B cell (primary cell): ENCODE results near the gene ZMYND8. TPM values are rescaled to one million over a fixed set of nuclear protein-coding genes. Genes with fewer than 3 reads are reported as not detected.

Source experiments
- ATAC-seq: fragments of 200-7000 bp; cut with Tn5 transposase; one replicate; pipeline ENCODE4 v1.10.0; 2021; ENCODE audit warnings: low read depth, mild to moderate bottlenecking, moderate number of reproducible peaks, moderate library complexity
- CTCF ChIA-PET: fragments of 350-600 bp; sonication (Branson Sonifier 250); formaldehyde crosslinking; loops from one replicate; lab custom pipeline; 2021; ENCODE audit warnings: antibody characterized with exemption, inconsistent platforms; lab: Charles Lee
- POLR2A ChIA-PET: fragments of 350-600 bp; sonication (Branson Sonifier 250); formaldehyde crosslinking; loops from one replicate; lab custom pipeline; 2021; ENCODE audit warnings: antibody characterized with exemption; lab: Charles Lee
- DNase-seq: peaks from one replicate; pipeline ENCODE4 v3.0.0; 2013
- H2AFZ ChIP-seq: 2 replicates; pipeline ENCODE4 v1.6.1; 2012; ENCODE audit warnings: mild to moderate bottlenecking, low read depth, low read length; ENCODE audit not compliant: insufficient read depth, poor library complexity, severe bottlenecking
- H3K27ac ChIP-seq, 2 donors: 1 replicate in 1 of 2; 2 replicates in 1 of 2; pipeline ENCODE4 v1.5.1; 2012 to 2013; ENCODE audit warnings: low read length in 2 of 2, mild to moderate bottlenecking in 2 of 2, moderate library complexity in 1 of 2
- H3K27me3 ChIP-seq, 4 experiments: fragments of 200-600 bp in 1 of 4; sonication (generic) in 1 of 4; replicated peaks in 1 of 4; 1 replicate in 2 of 4; 2 replicates in 2 of 4; pipeline versions ENCODE4 v1.6.1 to v1.7.0; 2013 to 2016; ENCODE audit warnings: low read length in 3 of 4, mild to moderate bottlenecking in 2 of 4, mixed read lengths in 1 of 4, moderate library complexity in 1 of 4; ENCODE audit not compliant: insufficient read depth in 4 of 4, control insufficient read depth in 3 of 4; ENCODE audit errors: control extremely low read depth in 1 of 4
- H3K36me3 ChIP-seq, 2 experiments: replicated peaks in 1 of 2; 1 replicate in 1 of 2; 2 replicates in 1 of 2; pipeline versions ENCODE4 v1.6.1 to v1.7.1; 2013; ENCODE audit warnings: low read length in 1 of 2; ENCODE audit not compliant: insufficient read depth in 2 of 2, control insufficient read depth in 1 of 2; ENCODE audit errors: control extremely low read depth in 1 of 2, extremely low read depth in 1 of 2
- H3K4me1 ChIP-seq, 2 donors: fragments of 200-600 bp in 1 of 2; sonication (generic) in 1 of 2; 1 replicate in 1 of 2; 2 replicates in 1 of 2; pipeline versions ENCODE4 v1.5.1 to v1.6.1; 2013 to 2017; ENCODE audit warnings: low read length in 2 of 2; ENCODE audit not compliant: control insufficient read depth in 2 of 2, insufficient read depth in 2 of 2
- H3K4me2 ChIP-seq: replicated peaks from 2 replicates; pipeline ENCODE3; 2012; ENCODE audit warnings: mild to moderate bottlenecking, low read depth, low read length; ENCODE audit not compliant: poor library complexity, severe bottlenecking
- H3K4me3 ChIP-seq, 5 experiments: fragments of 200-600 bp in 1 of 5; sonication (generic) in 1 of 5; 1 replicate in 3 of 5; 2 replicates in 2 of 5; pipeline versions ENCODE4 v1.5.1 to v1.7.0; 2011 to 2016; ENCODE audit warnings: low read length in 4 of 5, mild to moderate bottlenecking in 4 of 5, low read depth in 2 of 5, control low read depth in 1 of 5, moderate library complexity in 1 of 5; ENCODE audit not compliant: insufficient read depth in 1 of 5; ENCODE audit errors: control extremely low read depth in 1 of 5, extremely low read depth in 1 of 5
- H3K79me2 ChIP-seq: fragments of 200-600 bp; sonication (generic); one replicate; pipeline ENCODE4 v1.6.0; 2016; ENCODE audit warnings: low read length; ENCODE audit not compliant: control insufficient read depth, insufficient read depth
- H3K9ac ChIP-seq: fragments of 200-600 bp; sonication (generic); 2 replicates; pipeline ENCODE4 v1.6.1; 2017; ENCODE audit warnings: mild to moderate bottlenecking, low read length, moderate library complexity
- H3K9me3 ChIP-seq, 3 donors: one replicate each; pipeline versions ENCODE4 v1.6.1 to v1.7.1; 2013; ENCODE audit warnings: low read length in 2 of 3; ENCODE audit not compliant: control insufficient read depth in 2 of 3, insufficient read depth in 1 of 3; ENCODE audit errors: control extremely low read depth in 1 of 3
- H4K20me1 ChIP-seq: 2 replicates; pipeline ENCODE4 v1.6.0; 2012; ENCODE audit warnings: mild to moderate bottlenecking, low read length; ENCODE audit not compliant: insufficient read depth, control insufficient read depth, poor library complexity, severe bottlenecking
- H3K27ac Mint-ChIP-seq: one replicate; pipeline ENCODE4 v1.8.0; 2021; ENCODE audit warnings: mixed read lengths
- H3K27me3 Mint-ChIP-seq: one replicate; pipeline ENCODE4 v1.8.0; 2021; ENCODE audit warnings: mixed read lengths
- H3K4me1 Mint-ChIP-seq: one replicate; pipeline ENCODE4 v1.8.0; 2021; ENCODE audit warnings: mixed read lengths
- H3K4me3 Mint-ChIP-seq: one replicate; pipeline ENCODE4 v1.8.0; 2021; ENCODE audit warnings: mixed read lengths
- H3K9me3 Mint-ChIP-seq: one replicate; pipeline ENCODE4 v1.8.0; 2022; ENCODE audit warnings: mixed read lengths; ENCODE audit not compliant: insufficient read depth
- EZH2 ChIP-seq: IDR thresholded peaks from 2 replicates; pipeline ENCODE4 v1.6.1; 2012; ENCODE audit warnings: borderline replicate concordance, low read depth, mild to moderate bottlenecking, moderate library complexity, low read length; ENCODE audit not compliant: insufficient read depth, poor library complexity, severe bottlenecking
- WGBS: methylation state at CpG from one replicate; pipeline ENCODE4 v1.1.5; 2013; ENCODE audit warnings: missing lambda C conversion rate; ENCODE audit not compliant: insufficient coverage; 5-methylcytosine and 5-hydroxymethylcytosine counted together
- intact Hi-C: fragments of 100-400 bp; cut with micrococcal nuclease; formaldehyde crosslinking; loops from one replicate; pipeline ENCODE4 v1.10.0; 2022
- polyA plus RNA-seq: library from polyadenylated mRNA; depleted of rRNA; stranded (reverse); fragments of >200 nt; gene quantifications from 2 replicates; pipeline ENCODE4 v1.2.3, GENCODE V29; 2012
- total RNA-seq, 2 donors: library from RNA; stranded (reverse); fragments of 120-200 nt in 1 of 2; gene quantifications; 1 replicate in 1 of 2; 2 replicates in 1 of 2; pipeline versions ENCODE4 v1.2.3 to v1.2.4, GENCODE V29; 2013 to 2022
- TF ChIP-seq, protein P1 (sequence below): fragments of 200-600 bp; IDR thresholded peaks from one replicate; pipeline ENCODE4 v1.8.0; 2022; ENCODE audit warnings: antibody characterized with exemption, mild to moderate bottlenecking

ZMYND8 gene
- total and polyA plus RNA-seq, 2 donors (not counting 1 experiment from before 2014, with no cell fraction given), result 20.3 to 67.2 TPM

DNA sequence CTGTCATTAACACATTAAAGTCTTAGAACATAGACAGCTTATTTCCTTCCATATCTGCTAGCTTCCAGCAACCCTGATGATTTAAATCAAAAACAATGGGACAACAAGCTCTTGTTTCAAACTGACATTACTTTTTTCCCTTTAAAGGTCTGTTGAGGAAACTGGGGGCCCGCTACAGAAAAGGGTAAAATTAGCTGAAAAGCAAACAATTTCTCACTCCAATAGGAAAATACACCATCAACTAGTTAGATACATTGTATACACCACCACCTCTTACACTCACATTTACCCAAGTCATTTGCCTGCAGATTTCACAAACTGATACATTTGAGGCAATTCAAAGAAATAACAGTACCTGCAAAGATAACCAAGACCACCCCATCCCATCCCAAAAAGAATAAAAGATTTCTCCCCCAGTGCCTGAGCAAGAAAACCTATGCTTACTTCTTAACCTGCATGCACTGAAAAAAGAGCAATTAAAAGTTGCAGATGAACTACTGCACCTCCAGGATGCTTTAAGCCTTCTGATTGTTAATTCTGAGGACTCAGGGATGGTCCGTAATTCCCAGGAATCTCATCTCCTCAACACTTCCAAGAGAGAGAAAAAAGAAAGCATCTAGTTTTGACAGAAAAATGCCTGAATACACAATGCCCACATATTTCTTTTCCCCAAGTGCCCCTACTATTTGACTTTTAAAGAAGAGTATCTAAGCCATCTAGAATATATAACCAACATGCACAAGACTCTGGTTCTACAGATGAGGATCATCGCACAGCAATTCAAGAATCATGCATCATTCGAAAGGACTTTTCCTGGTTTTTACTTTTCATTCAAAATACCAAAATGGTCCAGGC lies 5.6 kb downstream of the ZMYND8 start:
- Histone ChIP-seq H3K79me2 (peaks cover 100% of the 10 kb centered on the region), H2AFZ (peak overlapping the region; percentile 74), H3K27ac (peak overlapping the region; percentile 90), H3K4me1 (peaks cover 90 to 98% of the 10 kb centered on the region in 2 donors), H3K4me2 (peak overlapping the region; percentile 85), H3K27me3 (no peaks in the 10 kb centered on the region), H3K9me3 (no peaks in the 10 kb centered on the region), H4K20me1 (peaks cover 8% of the 10 kb centered on the region), H3K9ac (peak overlapping the region; percentile 57), H3K36me3 (peaks cover 0 to 8% of the 10 kb centered on the region in 2 experiments), H3K4me3 (peak overlapping the region; percentile 5 to 68 (median 16))
- Mint-ChIP-seq H3K9me3 (no peaks in the 10 kb centered on the region), H3K4me1 (peaks cover 3% of the 10 kb centered on the region), H3K27me3 (no peaks in the 10 kb centered on the region), H3K4me3 (no peak overlapping the region), H3K27ac (no peak overlapping the region)
- whole genome bisulfite sequencing, result 53% methylated on average over 2 of the region's 4 CpGs
- no peak for ATAC-seq
- no peak for DNase-seq
- TF ChIP-seq, protein P1, sequence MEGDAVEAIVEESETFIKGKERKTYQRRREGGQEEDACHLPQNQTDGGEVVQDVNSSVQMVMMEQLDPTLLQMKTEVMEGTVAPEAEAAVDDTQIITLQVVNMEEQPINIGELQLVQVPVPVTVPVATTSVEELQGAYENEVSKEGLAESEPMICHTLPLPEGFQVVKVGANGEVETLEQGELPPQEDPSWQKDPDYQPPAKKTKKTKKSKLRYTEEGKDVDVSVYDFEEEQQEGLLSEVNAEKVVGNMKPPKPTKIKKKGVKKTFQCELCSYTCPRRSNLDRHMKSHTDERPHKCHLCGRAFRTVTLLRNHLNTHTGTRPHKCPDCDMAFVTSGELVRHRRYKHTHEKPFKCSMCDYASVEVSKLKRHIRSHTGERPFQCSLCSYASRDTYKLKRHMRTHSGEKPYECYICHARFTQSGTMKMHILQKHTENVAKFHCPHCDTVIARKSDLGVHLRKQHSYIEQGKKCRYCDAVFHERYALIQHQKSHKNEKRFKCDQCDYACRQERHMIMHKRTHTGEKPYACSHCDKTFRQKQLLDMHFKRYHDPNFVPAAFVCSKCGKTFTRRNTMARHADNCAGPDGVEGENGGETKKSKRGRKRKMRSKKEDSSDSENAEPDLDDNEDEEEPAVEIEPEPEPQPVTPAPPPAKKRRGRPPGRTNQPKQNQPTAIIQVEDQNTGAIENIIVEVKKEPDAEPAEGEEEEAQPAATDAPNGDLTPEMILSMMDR, result no peak
- TF ChIP-seq EZH2, result no peak
- POLR2A ChIA-PET, result interaction anchor here (1.1 kb wide), 1 partner anchor 9 kb away, joined by 4 read pairs; no protein-coding TSS in a partner anchor
- intact Hi-C loops, result loop anchor here (1.0 to 5.0 kb wide), 3 partner anchors 9 to 34 kb away; no protein-coding TSS in a partner anchor
- CTCF ChIA-PET, result interaction anchor here (1.0 to 7.5 kb wide), 6 partner anchors 9 to 270 kb away, joined by 4 to 56 read pairs (median 34); no protein-coding TSS in a partner anchor

GRCh38 chr20:47350181-47350550 lies 6.3 kb downstream of the ZMYND8 start:
- Mint-ChIP-seq H3K27me3 (no peaks in the 10 kb centered on the region), H3K27ac (no peak overlapping the region), H3K4me1 (peaks cover 1% of the 10 kb centered on the region), H3K9me3 (no peaks in the 10 kb centered on the region), H3K4me3 (no peak overlapping the region)
- Histone ChIP-seq H3K79me2 (peaks cover 100% of the 10 kb centered on the region), H3K27me3 (no peaks in the 10 kb centered on the region), H3K4me1 (peaks cover 85 to 93% of the 10 kb centered on the region in 2 donors), H3K9me3 (no peaks in the 10 kb centered on the region), H4K20me1 (peaks cover 11% of the 10 kb centered on the region), H3K4me2 (peak overlapping the region; percentile 85), H3K9ac (peak overlapping the region; percentile 57), H3K36me3 (peaks cover 0 to 10% of the 10 kb centered on the region in 2 experiments), H3K4me3 (peak overlapping the region in 3 of 5 experiments; percentile 28 to 68 (median 39)), H2AFZ (peak overlapping the region; percentile 26), H3K27ac (peak overlapping the region; percentile 90)
- intact Hi-C loops, result loop anchor here (1.0 to 5.0 kb wide), 3 partner anchors 10 to 35 kb away; no protein-coding TSS in a partner anchor
- DNase-seq (peak; percentile 56), ATAC-seq (peak; percentile 19)
- no peak for TF ChIP-seq EZH2
- TF ChIP-seq, protein P1, result no peak
- no CpG with 5 or more reads among the region's 4 CpGs for WGBS
- ChIA-PET POLR2A (interaction anchor here (0.6 to 0.7 kb wide), 2 partner anchors 28 to 33 kb away, joined by 5 read pairs; no protein-coding TSS in a partner anchor), CTCF (interaction anchor here (0.6 to 7.5 kb wide), 6 partner anchors 10 to 271 kb away, joined by 3 to 56 read pairs (median 17); no protein-coding TSS in a partner anchor)
